NOMO-1 treated with dmso at 0.1 percent for 144 hours (cell line): ENCODE results near the gene LGALS13.

ENCODE experiments used
- DNase-seq: peaks from one replicate; lab custom pipeline; 2025; ENCODE audit not compliant: unreplicated experiment; lab: John Stamatoyannopoulos, UW

The LGALS13 gene, protein sequence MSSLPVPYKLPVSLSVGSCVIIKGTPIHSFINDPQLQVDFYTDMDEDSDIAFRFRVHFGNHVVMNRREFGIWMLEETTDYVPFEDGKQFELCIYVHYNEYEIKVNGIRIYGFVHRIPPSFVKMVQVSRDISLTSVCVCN

DNA sequence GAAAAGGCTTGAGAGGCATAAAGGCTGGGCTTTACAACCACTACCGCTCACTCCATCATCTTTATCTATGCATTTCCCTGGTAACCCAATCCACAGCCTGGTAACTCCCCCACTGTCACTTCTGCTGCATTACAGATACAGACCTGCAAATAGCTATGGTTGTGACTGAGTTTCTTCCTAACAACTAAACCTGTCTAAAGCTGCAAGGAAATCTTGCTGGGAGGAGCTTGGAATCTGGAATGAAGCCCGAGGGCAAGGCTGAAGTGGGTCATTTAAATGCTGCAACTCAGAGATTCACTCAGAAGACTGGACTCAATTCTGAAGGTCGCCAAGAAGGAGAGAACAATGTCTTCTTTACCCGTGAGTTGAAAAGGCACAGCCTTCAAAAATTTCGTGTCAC is at the start of gene LGALS13:
Gene LGALS13, plus strand, starts transcription at position 301 of the 400 bp plus-strand sequence. Its CDS starts 45 bp downstream, at position 346.
- DNase-seq = no peak

DNA sequence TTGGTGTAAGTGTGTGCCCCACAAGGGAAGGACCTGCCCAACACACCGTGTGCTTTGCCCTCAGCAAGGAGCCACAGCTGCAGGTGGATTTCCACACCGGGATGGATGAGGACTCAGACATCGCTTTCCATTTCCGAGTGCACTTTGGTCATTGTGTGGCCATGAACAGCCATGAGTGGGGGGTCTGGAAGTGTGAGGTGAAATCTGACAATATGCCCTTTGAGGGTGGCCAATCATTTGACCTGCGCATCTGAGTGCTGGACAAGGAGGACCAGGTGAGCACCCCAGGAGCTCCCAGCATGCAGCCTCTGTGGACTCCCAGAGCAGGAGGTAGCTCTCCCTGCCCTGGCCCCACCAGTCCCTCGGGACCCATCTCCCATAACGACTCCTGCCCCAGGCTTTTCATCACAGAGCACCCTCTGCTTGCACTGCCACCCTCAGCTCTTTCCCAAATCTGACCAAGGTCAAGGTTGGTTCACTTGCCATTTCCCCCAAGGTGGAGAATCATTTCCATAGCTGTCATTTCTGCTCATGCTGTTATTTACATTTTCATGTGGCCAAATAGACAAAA is 49.2 kb upstream of the LGALS13 start:
- DNase-seq = no peak

DNA sequence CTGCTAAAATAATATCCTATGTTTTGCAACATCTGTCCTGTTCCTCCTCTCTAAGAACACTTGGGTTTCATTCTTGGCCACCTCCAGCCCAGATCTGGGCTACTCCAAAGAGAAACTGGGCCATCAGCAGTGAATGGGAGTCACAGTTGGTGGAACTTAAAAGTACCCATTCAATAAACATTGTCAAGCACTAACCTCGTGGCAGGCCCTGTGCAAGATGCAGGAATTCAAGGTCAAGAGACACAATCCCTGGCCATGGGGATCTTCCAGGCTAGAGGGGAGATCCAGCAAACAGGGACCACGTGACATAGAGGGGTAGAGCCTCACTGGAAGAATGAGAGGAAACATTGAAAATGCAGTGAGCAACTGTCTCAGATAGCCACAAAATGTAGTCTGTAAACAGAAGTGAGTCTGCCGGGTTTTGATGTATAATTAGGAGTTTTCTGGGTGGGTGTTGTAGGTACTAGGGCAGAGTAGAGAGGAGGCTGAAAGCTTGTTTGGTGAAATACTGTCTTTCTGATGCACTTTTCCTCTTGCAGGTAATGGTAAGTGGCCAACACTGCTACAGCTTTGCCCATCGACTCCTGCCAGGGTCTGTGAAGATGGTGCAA is 47.5 kb upstream of the LGALS13 start:
- no peak for DNase-seq

DNA sequence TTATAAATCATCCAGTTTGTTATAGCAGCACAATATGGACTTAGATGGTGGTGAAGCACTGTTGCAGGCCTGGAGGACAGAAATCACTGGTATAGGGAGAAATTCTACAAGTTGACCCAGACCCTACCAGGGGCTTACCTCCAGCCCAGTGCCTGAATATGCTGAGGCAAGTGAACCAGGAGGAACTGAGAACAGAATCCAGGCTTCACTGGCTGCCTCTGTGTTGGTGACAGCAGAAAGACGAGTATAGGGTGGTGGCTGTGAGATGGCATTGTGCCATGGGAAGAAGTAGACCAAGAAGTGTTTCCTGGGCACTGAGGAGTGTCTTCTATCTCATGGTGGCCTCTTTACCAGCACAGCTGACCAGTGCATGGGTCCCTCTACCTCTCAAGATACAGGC is 46.4 kb upstream of the LGALS13 start:
- no peak for DNase-seq

DNA sequence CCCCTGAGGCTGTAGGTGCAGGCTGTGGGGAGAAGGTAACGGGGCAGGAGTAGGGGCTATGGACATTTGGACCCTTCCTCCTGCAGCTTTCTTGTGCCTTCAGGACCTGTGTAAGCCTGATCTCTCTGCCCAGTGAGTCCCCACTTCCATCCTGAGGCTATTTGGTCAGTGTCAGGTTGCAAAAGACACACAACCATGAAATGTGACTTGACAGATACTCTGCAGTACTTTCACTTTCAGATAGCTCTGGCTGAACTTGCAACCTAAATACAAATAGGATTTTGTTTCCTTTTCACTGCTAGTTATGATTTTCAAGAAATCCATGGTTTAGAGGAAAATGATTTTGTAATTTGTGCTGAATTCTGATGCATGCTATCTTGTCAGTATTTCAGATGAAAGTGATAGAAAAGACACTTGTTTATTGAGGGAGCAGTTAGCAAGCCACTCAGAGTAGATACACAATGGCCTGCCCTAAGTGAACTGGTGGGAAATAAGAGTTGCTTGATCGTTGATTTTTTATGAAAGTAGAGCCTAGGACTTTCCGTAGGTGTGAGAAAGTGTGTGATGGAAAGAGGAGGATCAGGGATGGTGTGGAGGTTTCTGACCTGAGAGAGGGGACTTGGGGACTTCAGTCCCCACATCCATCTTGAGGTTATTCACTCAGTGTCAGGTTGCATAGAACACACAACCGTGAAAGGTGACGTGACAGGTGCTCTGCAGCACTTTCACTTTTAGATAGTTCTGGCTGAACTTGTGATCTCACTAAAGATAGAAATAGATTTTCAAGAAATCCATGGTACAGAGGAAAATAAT is 44.3 kb upstream of the LGALS13 start:
- DNase-seq = no peak

DNA sequence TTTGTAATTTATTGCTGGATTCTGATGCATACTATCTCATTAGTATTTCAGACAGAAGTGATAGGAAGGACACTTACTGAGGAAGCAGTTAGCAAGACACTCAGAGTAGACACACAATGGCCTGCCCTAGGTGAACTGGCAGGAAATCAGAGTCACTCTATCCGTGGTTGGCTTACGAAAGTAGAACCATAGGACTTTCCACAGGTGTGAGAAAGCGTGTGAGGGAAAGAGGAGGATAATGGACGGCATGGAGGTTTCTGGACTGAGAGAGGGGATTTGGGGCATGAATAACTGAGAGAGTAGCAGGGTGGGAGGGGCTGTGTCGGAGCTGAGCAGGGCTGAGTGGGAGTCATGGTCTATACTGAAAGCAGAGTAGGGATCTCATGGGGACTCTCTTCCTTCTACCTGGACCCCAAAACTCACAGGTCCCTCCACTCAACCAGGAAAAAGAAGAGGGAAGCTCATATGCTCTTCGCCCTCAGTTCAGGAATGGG is 43.7 kb upstream of the LGALS13 start:
- DNase-seq = no peak

DNA sequence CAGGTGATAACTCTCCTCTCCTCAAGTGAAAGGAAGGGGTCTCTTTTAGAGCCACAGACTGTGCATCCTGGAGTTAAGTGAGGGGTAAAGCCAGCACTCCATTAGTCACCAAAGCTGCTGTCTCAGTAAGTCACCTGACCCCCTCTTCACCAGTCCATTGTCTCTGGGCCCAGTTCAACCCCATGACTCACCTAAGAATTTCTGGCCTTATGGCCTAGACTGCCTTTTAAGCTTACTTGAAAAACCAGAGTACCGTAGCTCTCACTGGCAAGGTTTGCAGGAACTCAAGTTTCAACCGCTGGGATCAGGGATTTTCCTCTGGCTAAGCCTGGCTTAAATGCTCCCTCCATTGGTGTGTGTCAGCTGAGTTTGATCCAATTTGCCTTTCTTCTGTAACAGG is 38.9 kb upstream of the LGALS13 start:
- no peak for DNase-seq

DNA sequence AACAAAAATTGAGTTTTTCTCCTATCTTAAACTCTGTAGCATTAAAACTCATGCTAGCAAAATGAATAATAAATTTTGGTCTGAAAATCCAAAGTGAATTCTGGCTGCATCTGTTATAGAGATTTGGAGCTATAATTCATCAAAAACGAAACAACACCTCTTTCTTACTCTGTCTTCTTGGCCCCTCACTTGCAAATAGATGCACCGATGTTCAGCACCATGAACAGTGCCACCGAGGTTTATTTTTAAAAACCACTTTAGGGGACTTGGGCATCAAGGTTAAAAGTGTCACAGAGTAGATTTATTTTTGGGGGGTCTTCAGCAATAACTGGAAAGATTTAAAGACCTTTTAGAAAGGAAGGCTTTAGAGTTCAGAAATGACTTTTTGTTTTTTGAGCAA is 36.3 kb upstream of the LGALS13 start:
- DNase-seq = no peak

DNA sequence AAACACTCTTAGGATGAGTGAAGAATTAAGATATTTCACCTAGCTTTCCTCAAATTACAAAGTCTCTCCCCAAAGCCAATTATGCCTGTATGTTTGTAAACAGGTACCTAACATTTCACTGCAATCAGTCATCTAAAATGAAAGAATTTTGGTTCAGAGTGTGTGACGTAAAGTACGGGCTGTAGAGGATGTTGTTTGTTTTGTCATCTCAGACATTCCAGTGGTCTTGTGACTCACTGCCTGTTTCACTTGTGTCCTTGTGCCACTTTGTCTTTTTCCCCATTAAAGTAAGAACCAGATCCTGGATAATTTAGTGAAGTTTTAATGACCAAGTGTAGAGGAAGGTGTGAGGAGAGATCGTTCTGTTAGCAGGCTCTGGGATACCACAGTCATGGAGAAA is 33.7 kb upstream of the LGALS13 start:
- no peak for DNase-seq

DNA sequence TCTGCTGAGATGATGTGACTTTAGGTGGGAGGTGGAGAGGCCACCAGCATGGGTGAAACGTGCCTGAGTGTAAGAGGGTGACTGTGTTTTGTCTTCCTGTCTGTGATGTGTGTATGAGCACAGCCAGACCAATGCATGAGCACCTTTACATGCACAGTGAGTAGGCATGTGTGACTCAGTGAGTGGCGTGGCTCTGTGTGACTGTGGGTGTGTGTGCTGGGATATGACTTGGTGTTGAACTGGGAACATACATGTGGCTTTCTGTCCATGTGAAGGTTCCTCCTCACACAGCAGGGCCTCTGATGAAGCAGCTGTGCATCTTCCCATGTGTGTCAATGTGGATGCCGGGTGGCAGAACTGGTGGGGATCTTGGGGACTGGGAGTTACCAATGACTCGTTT is 19.9 kb upstream of the LGALS13 start:
- DNase-seq = no peak

DNA sequence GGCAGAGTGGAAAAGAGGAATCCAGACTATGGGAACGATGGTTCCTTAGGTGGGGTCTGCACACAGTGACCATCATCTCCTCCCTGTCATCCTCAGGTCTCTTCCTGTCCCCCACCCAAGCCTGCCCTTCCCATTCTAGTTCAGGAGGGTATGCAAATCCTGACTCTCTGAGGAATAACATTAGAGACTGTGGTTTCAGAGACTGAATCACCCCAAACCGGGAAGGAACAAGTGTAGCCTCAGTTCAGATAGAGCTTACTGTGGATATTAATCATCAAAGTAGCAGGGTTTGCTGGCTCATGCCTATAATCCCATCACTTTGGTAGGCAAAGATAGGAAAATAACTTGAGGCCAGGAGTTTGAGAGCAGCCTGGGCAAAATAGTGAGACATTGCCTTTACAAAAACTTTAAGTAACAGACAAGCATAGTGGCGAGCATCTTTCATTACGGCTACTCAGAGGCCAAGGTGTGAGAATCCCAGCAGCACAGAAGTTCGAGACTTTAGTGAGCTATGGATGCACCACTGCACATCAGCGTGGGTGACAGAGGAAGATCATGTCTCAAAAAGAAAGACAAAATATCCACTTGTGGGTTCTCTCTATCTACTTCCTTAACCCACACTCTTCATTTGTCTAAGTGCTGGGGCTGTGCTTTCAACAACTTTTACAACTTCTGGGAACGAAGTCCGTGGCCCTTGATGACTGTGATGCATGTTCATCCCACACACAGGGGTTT is 19.3 kb upstream of the LGALS13 start:
- no peak for DNase-seq

DNA sequence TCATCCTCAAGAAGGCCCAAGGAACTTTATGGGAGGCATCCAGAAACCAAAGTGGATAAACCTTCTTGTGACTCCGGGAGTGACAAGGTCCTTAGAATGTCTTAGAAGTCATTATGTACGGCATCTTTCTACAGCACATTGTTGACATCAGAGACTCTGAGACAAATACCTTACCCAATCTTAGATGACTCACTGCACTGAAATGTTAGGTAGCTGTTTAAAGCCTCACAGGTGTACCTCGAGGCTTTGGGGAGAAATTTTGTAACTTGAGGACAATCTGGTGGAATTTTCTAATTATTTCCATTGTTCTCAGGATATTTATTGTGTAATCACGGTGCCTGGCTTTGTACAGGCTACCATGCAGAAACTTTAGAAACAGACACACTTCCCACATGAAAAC is 14.8 kb upstream of the LGALS13 start:
- no peak for DNase-seq

DNA sequence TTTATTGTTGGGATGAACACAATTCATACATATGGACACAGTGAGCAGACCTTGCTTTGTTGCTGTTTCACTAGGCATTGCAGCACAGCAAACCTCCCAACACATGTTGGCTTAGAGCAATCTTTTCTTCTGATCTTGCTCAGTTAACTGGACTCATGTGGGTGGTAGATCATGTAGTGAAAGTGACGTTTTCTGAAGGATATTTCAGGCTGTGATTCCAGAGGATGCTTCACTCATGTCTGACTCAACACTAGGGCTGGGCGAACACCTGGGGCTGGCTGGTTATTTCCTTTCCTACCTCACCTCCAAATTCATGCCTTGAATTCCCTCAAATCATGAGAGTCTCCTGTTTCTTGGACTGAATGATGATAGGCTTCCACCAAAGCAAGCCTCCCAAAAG is 14.3 kb upstream of the LGALS13 start:
- DNase-seq = no peak

DNA sequence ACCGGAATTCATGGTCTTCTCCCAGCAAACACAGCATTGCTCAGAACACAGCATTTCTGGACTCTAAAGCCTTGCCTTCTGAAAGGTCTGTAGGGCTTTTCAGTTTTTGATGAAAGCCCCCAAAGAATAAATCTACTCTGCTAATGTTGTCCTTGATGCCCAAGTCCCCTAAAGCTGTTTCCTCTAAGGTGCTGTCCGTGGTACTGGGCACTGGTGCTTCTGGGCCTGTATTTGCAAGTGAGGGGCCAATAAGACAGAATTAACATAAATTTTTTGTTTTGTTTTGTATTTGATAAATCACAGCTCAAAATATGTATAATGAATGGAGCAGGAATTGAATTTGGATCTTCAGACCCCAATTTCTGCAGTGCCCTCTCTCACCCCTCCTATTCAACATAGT is 12.1 kb upstream of the LGALS13 start:
- no peak for DNase-seq

DNA sequence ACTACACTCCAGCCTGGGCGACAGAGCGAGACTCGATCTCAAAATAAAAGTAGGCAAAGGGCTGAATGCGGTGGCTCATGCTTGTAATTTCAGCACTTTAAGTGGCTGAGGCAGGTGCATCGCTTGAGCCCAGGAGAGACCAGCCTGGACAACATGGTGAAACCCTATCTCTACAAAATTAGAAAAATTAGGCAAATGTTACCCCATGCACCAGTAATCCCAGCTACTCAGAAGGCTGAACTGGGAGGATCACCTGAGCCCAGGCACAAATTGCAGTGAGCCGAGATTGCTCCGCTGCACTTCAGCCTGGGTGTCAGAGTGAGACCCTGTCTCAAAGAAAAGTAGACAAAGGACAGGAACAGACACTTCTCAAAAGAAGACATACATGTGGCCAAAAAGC is 9.9 kb upstream of the LGALS13 start:
- DNase-seq = no peak

DNA sequence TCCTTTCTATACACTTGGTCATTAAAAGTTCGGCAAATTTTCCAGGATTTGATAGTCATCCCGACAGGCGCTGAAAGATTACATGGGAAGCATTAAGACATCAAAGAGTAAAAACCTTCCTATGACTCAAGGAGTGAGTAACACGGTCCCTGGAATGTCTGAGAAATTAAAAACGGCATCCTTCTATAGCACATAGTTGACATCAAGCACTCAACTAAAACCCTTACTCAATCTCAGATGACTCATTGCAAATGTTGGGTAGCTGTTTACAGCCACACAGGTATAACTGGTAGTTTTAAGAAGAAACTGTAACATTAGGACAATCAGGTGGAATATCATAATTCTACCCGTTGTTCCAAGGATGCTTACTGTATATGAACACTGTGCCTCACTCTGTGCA is 6.4 kb upstream of the LGALS13 start:
- no peak for DNase-seq

DNA sequence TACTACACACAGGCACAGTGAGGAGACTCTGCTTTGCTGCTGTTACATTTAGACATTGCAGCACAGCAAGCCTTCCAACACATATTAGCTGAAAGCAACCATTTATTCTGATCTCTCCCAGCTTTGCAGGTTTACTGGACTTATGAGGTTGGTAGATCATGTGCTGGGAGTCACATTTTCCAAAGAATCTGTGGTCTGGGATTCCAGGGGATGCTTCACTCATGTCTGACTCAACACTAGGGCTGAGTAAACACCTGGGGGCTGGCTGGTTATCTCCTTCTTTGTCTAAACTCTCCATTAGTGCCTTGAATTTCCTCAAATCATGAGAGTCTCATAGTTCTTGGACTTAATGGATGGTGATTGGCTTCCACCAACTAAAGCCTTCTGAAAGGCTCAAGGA is 5.4 kb upstream of the LGALS13 start:
- no peak for DNase-seq

DNA sequence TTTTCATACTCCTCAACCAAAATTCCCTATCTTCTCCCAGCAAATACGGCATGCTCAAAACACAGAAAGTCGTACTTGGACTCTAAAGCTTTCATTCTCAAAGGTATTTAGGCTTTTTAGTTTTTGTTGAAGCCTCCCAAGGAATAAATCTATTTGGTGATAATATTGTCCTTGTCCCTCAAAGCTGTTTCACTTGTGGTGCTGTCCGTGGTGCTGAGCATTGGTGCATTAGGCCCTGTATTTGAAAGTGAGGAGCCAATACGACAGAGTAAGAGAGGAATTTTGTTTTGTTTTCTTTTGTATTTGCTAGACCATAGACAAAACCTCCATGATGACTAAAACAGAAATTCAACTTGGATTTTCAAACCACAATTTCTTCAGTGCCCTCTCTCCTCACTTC is 3.2 kb upstream of the LGALS13 start:
- no peak for DNase-seq

DNA sequence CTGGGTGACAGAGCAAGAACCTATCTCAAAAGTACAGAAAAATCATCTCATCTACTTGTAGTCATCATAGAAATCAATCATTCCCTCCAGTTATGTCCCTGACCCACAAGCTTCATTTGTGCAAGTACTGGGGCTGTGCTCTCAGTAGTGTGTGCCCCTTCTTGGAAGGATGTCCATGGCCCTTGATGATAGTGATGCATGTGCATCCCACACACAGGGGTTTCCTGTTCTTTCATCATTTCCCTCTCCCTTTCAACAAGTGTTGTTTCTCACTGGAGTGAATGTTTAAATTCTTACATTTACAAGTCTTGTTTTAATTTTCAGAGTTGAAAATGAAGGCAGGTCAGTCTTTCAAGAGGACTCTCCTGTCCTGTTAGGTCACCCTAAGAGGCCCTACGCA is 1.5 kb downstream of the LGALS13 start:
- DNase-seq = no peak

DNA sequence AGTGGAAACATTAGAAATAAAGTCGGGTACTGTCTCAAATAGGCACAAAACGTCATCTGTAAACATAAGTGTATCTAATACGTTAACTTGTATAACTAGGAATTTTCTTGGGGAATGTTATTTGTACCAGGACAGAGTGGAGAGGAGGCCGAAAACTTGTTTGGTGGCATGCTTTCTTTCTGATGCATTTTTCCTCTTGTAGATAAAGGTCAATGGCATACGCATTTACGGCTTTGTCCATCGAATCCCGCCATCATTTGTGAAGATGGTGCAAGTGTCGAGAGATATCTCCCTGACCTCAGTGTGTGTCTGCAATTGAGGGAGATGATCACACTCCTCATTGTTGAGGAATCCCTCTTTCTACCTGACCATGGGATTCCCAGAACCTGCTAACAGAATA is 4.7 kb downstream of the LGALS13 start:
- no peak for DNase-seq

DNA sequence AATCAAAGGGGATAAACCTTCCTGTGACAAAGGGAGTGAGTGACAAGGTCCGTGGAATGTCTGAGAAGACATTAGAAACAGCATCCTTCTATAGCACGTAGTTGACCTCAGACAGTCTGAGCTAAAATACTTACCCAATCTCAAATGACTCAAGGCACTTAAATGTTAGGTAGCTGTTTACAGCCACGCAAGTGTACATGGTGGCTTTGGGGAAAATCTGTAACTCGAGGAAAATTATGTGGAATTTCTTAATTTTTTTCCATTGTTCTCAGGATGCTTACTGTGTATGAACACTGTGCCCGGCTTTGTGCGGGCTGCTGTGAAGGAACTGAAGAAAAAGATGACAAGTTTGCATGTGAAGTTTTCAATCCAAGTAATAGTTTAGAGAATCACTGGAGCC is 5.2 kb downstream of the LGALS13 start:
- no peak for DNase-seq
